ENCODE measurements around the gene CSK.

Gene CSK

GRCh38 chr15:74790080-74790916 is 8.4 kb downstream of the CSK start:
- DNase-seq (ENCODE audit: insufficient read length, low spot score) (no peak), FAIRE-seq (no peak)
- TF ChIP-seq SPI1 (IDR thresholded peaks at IDR 0.05; ENCODE audit: low read depth, low read length), result peak; percentile 95
- TF ChIP-seq POLR2A (IDR thresholded peaks at IDR 0.05; ENCODE audit: low read depth, low read length), result no peak
- no peak; the same call in 1 of the 2 replicates for TF ChIP-seq POLR2AphosphoS5 (IDR thresholded peaks at IDR 0.05; ENCODE audit: low read depth, low read length)
- no peak for TF ChIP-seq POU2F2 (IDR thresholded peaks at IDR 0.05; ENCODE audit: low read depth, low read length)
- TF ChIP-seq PAX5 (IDR thresholded peaks at IDR 0.05; ENCODE audit: insufficient read depth, low read length, severe bottlenecking), result peak; percentile 18

- no peak for TF ChIP-seq SPI1 (IDR thresholded peaks at IDR 0.05; ENCODE audit: low read depth, low read length)
- DNase-seq (ENCODE audit: insufficient read length, low spot score) (no peak), FAIRE-seq (no peak)
These were observed 9.1 kb downstream of the CSK start for GRCh38 chr15:74791007-74791406.

- FAIRE-seq (no peak), DNase-seq (ENCODE audit: insufficient read length, low spot score) (no peak)
- TF ChIP-seq SPI1 (IDR thresholded peaks at IDR 0.05; ENCODE audit: low read depth, low read length), result no peak
- TF ChIP-seq TAF1 (IDR thresholded peaks at IDR 0.05; ENCODE audit: low read depth, low read length), result no peak
- no peak for TF ChIP-seq POU2F2 (IDR thresholded peaks at IDR 0.05; ENCODE audit: low read depth, low read length)
- TF ChIP-seq POLR2A (IDR thresholded peaks at IDR 0.05; ENCODE audit: low read depth, low read length), result no peak
- no peak for TF ChIP-seq PAX5 (IDR thresholded peaks at IDR 0.05; ENCODE audit: insufficient read depth, low read length, severe bottlenecking)
- TF ChIP-seq POLR2AphosphoS5 (IDR thresholded peaks at IDR 0.05; ENCODE audit: low read depth, low read length), result no peak
These were observed 9.8 kb downstream of the CSK start for GRCh38 chr15:74791667-74792066.

GRCh38 chr15:74792227-74793016 is 10.5 kb downstream of the CSK start:
- FAIRE-seq, result peak; percentile 72
- DNase-seq (ENCODE audit: insufficient read length, low spot score), result no peak
- TF ChIP-seq SPI1 (IDR thresholded peaks at IDR 0.05; ENCODE audit: low read depth, low read length) (no peak), POU2F2 (IDR thresholded peaks at IDR 0.05; ENCODE audit: low read depth, low read length) (0 out of 2 replicates have a peak, but pooled peaks have one; percentile 10), POLR2A (IDR thresholded peaks at IDR 0.05; ENCODE audit: low read depth, low read length) (no peak)

GRCh38 chr15:74793135-74794028 is 11.5 kb downstream of the CSK start:
- no peak for FAIRE-seq
- TF ChIP-seq POU2F2 (IDR thresholded peaks at IDR 0.05; ENCODE audit: low read depth, low read length) (no peak), PAX5 (IDR thresholded peaks at IDR 0.05; ENCODE audit: insufficient read depth, low read length, severe bottlenecking) (no peak), POLR2A (IDR thresholded peaks at IDR 0.05; ENCODE audit: low read depth, low read length) (no peak), POLR2AphosphoS5 (IDR thresholded peaks at IDR 0.05; ENCODE audit: low read depth, low read length) (no peak), SPI1 (IDR thresholded peaks at IDR 0.05; ENCODE audit: low read depth, low read length) (no peak), TAF1 (IDR thresholded peaks at IDR 0.05; ENCODE audit: low read depth, low read length) (no peak)
- no peak for DNase-seq (ENCODE audit: insufficient read length, low spot score)

GRCh38 chr15:74794248-74794969 is 12.5 kb downstream of the CSK start:
- DNase-seq (ENCODE audit: insufficient read length, low spot score) (no peak), FAIRE-seq (no peak)
- TF ChIP-seq PAX5 (IDR thresholded peaks at IDR 0.05; ENCODE audit: insufficient read depth, low read length, severe bottlenecking), result no peak
- TF ChIP-seq POLR2A (IDR thresholded peaks at IDR 0.05; ENCODE audit: low read depth, low read length), result no peak
- no peak for TF ChIP-seq POU2F2 (IDR thresholded peaks at IDR 0.05; ENCODE audit: low read depth, low read length)
- TF ChIP-seq TAF1 (IDR thresholded peaks at IDR 0.05; ENCODE audit: low read depth, low read length), result no peak
- TF ChIP-seq POLR2AphosphoS5 (IDR thresholded peaks at IDR 0.05; ENCODE audit: low read depth, low read length), result no peak
- no peak for TF ChIP-seq SPI1 (IDR thresholded peaks at IDR 0.05; ENCODE audit: low read depth, low read length)

- DNase-seq (ENCODE audit: insufficient read length, low spot score) (no peak), FAIRE-seq (no peak)
- no peak for TF ChIP-seq POLR2A (IDR thresholded peaks at IDR 0.05; ENCODE audit: low read depth, low read length)
- no peak for TF ChIP-seq SPI1 (IDR thresholded peaks at IDR 0.05; ENCODE audit: low read depth, low read length)
- no peak for TF ChIP-seq POU2F2 (IDR thresholded peaks at IDR 0.05; ENCODE audit: low read depth, low read length)
- no peak for TF ChIP-seq TAF1 (IDR thresholded peaks at IDR 0.05; ENCODE audit: low read depth, low read length)
- TF ChIP-seq POLR2AphosphoS5 (IDR thresholded peaks at IDR 0.05; ENCODE audit: low read depth, low read length), result no peak
- no peak for TF ChIP-seq PAX5 (IDR thresholded peaks at IDR 0.05; ENCODE audit: insufficient read depth, low read length, severe bottlenecking)
These were observed 13.1 kb downstream of the CSK start for GRCh38 chr15:74794970-74795349.

GRCh38 chr15:74795966-74796625 is 14.2 kb downstream of the CSK start:
- no peak for TF ChIP-seq POU2F2 (IDR thresholded peaks at IDR 0.05; ENCODE audit: low read depth, low read length)
- no peak for TF ChIP-seq SPI1 (IDR thresholded peaks at IDR 0.05; ENCODE audit: low read depth, low read length)
- no peak for TF ChIP-seq POLR2A (IDR thresholded peaks at IDR 0.05; ENCODE audit: low read depth, low read length)
- TF ChIP-seq TAF1 (IDR thresholded peaks at IDR 0.05; ENCODE audit: low read depth, low read length), result no peak
- no peak for TF ChIP-seq PAX5 (IDR thresholded peaks at IDR 0.05; ENCODE audit: insufficient read depth, low read length, severe bottlenecking)
- no peak for TF ChIP-seq POLR2AphosphoS5 (IDR thresholded peaks at IDR 0.05; ENCODE audit: low read depth, low read length)
- no peak for FAIRE-seq
- no peak for DNase-seq (ENCODE audit: insufficient read length, low spot score)

Measured in GM12891 (cell line).